HG02981 (cell line): ENCODE results near the gene SLC50A1.
"Not testable (repeated sequence)": the region's sequence is repeated elsewhere in the genome, so short reads cannot be mapped to it uniquely, and the experiment has no call there.

Experiments
- ATAC-seq: cut with Tn5 transposase; IDR thresholded peaks from one replicate; pipeline ENCODE4 v1.9.1; 2021; ENCODE audit warnings: mild to moderate bottlenecking, moderate library complexity; ENCODE audit not compliant: unreplicated experiment

SLC50A1 gene

DNA sequence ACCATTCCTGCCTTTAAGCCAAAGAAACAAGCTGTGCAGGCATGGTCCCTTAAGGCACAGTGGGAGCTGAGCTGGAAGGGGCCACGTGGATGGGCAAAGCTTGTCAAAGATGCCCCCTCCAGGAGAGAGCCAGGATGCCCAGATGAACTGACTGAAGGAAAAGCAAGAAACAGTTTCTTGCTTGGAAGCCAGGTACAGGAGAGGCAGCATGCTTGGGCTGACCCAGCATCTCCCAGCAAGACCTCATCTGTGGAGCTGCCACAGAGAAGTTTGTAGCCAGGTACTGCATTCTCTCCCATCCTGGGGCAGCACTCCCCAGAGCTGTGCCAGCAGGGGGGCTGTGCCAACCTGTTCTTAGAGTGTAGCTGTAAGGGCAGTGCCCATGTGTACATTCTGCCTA, 1.3 kb upstream of the SLC50A1 start:
- ATAC-seq, result no peak

DNA sequence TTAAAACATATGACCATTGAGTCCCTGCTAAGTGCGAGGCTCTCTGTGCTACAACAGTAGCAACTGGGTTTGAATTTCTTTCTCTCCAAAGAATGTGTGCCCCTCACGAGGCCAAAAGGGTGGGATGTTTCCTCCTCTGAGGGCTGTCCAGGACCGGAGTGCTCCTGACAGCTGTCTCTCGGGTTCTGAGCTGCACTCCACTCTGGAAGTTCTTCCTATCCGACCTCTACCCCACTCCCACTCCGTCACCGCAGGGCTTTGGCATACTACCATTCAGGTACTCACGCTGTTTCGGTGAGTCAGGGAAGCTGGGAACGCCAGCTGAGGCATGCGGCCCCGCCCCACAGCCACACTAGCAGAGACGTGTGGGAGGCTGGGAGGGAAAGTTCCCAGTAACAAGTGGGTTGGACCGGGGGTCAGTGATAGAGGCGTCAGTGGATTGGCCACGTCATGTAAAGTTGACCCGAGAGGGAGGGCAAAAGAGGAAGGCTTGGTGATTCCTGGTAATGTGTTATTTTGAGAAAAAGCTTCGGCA, 705 bp upstream of the SLC50A1 start:
- ATAC-seq, result no peak

DNA sequence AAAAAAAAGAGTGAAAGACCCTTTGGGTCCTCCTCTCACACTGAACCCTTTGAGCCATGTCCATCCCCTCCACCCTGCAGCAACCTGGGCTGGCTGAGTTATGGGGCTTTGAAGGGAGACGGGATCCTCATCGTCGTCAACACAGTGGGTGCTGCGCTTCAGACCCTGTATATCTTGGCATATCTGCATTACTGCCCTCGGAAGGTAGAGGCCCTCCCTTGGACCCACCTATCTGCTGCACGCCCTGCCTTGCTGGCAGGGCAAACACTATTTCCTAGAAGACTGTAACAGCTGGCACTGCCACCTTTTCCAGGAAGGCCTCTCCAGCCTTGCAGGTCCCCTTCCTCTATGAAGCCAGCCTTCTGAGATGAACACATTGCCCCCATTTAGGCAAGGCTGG, 1.1 kb downstream of the SLC50A1 start:
- no peak for ATAC-seq

DNA sequence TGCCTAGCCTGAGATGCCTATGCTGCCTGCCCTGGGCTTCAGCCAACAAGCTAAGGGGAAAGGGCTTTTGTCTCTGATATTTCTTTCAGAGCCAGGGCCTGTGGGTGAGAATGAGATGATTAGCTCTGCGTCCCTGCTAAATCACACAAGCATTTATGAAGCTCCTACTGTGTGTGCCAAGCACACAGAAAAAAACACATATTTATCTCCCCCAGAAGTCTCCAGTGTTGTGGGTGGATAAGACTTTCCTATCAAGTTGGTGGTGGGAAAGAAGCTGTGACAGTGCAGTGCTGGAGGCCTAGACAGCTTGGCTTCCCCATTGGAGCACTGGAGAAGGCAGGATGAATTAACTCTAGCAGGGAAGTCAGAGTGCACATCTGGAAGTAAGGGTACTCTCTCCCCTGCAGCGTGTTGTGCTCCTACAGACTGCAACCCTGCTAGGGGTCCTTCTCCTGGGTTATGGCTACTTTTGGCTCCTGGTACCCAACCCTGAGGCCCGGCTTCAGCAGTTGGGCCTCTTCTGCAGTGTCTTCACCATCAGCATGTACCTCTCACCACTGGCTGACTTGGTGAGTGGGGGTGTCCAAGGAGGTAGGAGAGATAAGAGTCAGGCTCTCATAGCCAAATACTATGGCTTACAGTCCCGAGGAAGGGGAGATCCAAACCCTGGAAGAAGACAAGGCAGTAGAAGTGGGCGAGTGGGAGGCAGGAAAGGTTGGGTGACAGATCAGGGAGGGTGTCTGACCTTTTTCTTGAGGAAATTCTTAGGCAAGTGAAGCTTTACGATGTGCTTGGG, 1.7 kb downstream of the SLC50A1 start:
- ATAC-seq, result no peak

- ATAC-seq, result peak; percentile 64
These were observed 4.4 kb downstream of the SLC50A1 start, which contains the start of gene DPM3 for GRCh38 chr1:155139895-155140629. Gene DPM3 (minus strand): TSS chr1:155140531. CDS start chr1:155140240, 291 bp downstream.

GRCh38 chr1:155140630-155140953, 4.9 kb downstream of the SLC50A1 start:
- ATAC-seq, result no peak

- ATAC-seq, result no peak
These were observed 6.1 kb downstream of the SLC50A1 start for GRCh38 chr1:155141749-155142148.

GRCh38 chr1:155145491-155145890, 9.8 kb downstream of the SLC50A1 start:
- no peak for ATAC-seq

DNA sequence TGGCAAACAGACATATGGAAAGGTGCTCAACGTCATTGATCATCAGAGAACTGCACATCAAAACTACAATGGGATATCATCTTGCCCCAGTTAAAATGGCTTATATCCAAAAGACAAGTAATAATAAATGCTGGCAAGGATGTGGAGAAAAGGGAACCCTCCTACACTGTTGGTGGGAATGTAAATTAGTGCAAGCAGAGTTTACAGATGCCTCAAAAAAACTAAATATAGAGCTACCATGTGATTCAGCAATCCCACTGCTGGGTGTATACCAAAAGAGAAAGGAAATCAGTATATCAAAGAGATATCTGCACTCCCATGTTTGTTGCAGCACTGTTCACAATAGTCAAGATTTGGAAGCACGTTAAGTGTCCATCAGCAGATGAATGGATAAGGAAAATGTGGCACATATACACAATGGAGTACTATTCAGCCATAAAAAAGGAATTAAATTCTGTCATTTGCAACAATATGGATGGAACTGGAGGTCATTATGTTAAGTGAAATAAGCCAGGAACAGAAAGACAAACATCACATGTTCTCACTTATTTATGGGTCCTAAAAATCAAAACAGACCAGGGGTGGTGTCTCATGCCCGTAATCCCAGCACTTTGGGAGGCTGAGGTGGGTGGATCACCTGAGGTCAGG, 20.5 kb downstream of the SLC50A1 start:
- ATAC-seq, result not testable (repeated sequence)

DNA sequence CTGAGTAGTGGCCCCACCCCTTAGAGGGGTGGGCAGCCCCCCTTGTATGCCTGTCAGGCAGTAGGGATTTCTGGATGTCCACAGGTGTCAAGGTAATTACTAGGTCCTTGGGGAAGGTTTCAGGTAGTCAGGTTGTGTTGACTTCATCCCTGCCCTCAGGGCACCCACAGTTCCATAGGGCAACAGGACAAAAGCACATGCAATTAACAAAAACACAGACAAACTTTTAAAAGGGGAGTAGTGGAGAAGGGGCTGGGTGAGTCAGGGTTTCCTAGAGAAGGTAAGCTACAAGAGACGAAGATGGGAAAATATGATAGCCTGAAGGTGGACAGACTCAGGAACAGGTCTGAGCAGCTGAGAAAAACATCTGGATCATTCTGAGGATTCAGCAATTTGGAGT, 23.3 kb downstream of the SLC50A1 start:
- no peak for ATAC-seq

- no peak for ATAC-seq
These were observed 24.5 kb downstream of the SLC50A1 start for GRCh38 chr1:155160128-155160527.

DNA sequence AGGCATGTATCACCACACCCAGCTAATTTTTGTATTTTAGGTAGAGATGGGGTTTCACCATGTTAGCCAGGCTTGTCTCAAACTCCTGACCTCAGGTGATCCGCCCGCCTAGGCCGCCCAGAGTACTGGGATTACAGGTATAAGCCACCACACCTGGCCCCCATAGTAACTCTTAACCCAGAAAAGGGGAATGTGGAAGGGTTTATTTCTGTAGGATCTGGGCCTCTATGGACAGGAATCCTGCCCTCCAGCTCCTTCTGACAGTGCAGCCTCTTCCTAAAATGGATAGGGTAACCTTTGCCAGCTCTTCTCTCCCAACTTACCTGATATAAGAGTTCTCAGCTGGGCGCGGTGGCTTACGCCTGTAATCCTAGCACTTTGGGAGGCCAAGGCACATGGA, 27.0 kb downstream of the SLC50A1 start:
- ATAC-seq, result not testable (repeated sequence)

DNA sequence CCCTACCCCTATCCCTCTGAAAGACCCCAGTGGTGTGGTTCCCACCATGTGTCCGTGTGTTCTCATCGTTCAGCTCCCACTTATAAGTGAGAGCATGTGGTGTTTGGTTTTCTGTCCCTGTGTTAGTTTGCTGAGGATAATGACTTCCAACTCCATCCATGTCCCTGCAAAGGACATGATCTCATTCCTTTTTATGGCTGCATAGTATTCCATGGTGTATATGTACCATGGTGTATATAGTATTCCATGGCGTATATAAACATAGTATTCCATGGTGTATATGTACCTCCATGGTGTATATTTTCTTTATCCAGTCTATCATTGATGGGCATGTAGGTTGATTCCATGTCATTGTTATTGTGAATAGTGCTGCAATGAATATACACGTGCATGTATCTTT, 28.1 kb downstream of the SLC50A1 start:
- not testable (repeated sequence) for ATAC-seq

DNA sequence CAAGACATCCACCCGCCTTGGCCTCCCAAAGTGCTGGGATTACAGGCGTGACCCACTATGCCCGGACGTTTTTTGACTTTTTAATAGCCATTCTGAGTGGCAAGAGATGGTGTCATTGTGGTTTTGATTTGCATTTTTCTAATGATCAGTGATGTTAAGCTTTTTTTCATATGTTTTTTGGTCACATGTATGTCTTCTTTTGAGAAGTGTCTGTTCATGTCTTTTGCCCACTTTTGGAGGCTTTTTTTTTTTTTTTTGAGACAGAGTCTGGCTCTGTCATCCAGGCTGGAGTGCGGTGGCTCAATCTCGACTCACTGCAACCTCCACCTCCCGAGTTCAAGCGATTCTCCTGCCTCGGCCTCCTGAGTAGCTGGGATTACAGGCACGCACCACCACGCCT, 29.0 kb downstream of the SLC50A1 start:
- not testable (repeated sequence) for ATAC-seq

DNA sequence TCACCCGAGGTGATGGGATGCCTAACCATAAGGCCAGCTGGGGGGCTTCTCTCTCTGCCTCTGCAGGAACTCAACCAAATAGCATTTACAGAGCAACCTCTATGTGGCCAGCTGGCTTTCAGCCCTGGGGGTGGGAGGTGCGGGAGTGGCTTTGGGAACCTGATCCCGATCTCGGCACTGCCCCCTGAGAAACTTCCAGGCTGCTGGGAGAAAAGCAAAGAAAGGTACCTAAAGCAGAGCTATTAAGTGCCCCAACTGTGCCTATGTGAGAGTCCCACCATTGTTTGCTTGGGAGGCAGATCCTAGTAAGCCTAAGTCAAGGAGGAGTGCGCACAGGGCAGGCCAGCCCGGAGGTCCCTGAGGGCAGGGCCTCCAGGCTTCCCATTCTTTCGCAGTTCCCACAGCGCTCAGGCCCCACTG, 30.4 kb downstream of the SLC50A1 start:
- ATAC-seq, result no peak

DNA sequence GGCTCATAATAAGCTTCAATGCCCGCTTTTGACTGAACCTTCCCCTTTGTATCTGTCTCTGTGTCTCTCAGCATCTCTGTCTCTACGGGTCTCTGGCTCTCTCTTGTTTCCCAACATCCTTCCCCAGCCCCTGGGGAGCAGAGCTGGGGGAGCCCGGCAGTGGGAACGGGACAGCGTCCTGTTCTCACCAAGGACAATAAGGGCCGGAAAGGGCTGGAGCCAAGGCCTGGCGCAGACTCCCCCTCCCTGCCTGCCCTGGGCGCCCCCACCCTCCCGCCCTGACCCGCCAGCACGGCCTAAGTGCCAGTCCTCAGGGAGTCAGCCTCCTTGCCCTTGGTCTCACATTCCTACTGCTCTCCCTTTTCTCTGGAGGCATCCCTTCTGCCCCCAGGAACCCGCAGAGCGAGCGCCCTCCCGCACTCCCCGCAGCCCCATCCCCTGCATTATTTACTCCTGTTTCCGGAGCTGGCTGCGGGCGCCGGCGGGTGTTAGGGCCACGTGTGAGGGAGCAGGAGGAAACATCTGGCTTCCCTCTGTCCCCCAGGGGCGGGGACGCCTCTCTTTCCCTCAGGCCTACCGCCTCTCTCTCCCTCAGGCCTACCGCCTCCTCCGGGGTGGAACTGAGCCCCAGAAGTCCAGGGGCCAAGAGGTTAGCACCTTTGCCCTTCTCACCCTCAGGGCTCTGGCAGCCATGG, 31.0 kb downstream of the SLC50A1 start:
- no peak for ATAC-seq

- no peak for ATAC-seq
These were observed 31.8 kb downstream of the SLC50A1 start for GRCh38 chr1:155167166-155168104.

GRCh38 chr1:155168105-155168445, 32.4 kb downstream of the SLC50A1 start:
- not testable (repeated sequence) for ATAC-seq

DNA sequence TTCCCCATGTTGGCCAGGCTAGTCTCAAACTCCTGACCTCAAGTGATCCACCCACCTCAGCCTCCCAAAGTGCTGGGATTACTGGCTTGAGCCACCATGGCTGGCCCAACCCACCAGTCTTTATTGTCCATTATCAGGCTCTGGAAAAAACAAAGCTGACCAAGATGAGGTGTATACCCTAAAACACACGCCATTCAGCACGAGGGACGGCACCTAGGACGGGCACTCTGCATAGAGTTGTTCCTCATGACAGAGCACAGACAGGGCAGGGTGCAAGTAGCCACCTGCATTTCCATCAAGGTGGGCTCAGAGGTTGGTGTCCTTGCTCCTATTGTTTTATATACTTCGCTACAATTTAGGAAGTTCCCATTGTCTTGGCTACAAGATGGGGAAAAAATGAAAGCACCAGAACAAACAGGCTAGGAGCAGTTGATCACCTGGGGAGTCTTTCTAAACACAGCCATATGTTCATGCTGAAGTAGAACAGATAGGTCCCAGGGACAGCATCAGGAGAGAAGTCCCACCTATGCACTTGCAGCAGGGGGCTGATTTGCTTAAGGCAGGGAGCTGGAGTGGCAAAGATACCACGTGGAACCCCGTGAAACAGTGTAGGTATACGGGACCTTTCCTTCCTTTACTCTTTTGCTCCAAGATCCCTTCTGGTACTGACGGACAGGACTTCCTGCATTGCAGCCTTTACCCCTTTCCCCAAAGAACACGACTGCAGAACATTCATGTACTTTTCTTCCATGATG, 33.0 kb downstream of the SLC50A1 start:
- ATAC-seq, result no peak
